Astrocyte (in vitro differentiated cells and primary cell): ENCODE measurements around the gene ASPN.

Experiments
- CTCF ChIP-seq: IDR thresholded peaks from 2 replicates; pipeline ENCODE4 v1.5.1; 2011; ENCODE audit warnings: low read depth, mild to moderate bottlenecking, inconsistent platforms, low read length, moderate library complexity; ENCODE audit not compliant: insufficient read depth
- EZH2 ChIP-seq: IDR thresholded peaks from 2 replicates; pipeline ENCODE4 v1.6.1; 2012; ENCODE audit warnings: mild to moderate bottlenecking, low read length, inconsistent platforms; ENCODE audit not compliant: insufficient read depth

DNA sequence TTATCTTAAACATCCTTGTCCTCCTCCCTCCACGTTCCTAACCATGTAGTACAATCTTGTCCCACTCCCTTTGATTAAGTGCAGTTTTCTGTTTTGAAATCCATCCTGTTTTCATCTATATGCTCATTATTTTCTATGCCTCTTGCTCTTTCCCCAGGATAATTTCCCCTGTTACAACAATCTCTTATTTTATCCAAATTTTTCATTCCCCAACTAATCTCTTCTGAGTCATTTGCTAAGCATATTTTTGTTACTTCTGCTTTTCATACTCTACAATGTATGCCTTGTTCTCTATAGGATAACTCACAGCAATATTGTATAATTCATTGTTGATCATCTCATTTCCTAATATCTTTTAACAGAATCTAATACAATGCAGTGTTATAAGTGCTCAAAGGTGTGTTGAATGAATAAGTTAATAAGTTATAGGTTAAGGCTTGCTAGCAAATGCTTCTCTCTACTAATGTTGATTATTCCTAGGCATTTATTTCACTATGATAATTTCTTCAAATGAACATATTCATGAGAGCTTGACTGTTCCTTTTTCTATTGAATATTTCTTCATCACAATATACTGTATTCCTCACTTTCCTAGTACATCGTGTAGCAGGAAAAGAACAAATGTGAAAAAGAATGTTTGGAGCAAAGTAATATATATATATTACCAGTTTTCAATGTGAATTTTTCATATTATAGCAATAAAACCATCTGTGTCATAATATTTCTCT is 59.5 kb downstream of the ASPN start:
- TF ChIP-seq CTCF, result no peak
- TF ChIP-seq EZH2, result no peak
